B cell (primary cell): ENCODE measurements around the gene MAML2.

Experiments used
- EZH2 ChIP-seq: IDR thresholded peaks from 2 replicates; pipeline ENCODE4 v1.6.1; 2012; ENCODE audit warnings: borderline replicate concordance, low read depth, mild to moderate bottlenecking, moderate library complexity, low read length; ENCODE audit not compliant: insufficient read depth, poor library complexity, severe bottlenecking
- TF ChIP-seq, protein P1 (sequence below): fragments of 200-600 bp; IDR thresholded peaks from one replicate; pipeline ENCODE4 v1.8.0; 2022; ENCODE audit warnings: antibody characterized with exemption, mild to moderate bottlenecking

DNA sequence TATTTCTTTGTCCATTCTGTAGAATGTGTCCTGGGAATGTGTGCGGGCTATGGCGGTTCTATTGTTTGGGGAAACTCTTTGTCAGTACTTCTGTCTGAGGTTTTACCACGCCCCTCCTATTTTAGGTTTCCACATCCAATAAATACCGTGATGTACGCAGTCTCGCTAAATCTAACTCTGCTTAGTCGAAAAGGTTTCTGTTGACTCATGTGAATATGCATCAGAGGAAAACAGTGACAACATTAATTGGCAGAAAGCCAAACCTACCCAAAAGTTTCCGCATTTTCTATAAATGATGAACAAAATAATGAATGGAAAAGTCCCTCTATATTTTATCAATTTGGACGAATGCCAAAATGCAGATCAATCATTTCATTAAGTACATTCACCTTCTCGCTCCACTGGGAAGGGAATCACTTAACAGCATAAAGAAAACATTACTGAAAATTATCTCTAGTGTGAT is 143.4 kb downstream of the MAML2 start:
- TF ChIP-seq, protein P1, sequence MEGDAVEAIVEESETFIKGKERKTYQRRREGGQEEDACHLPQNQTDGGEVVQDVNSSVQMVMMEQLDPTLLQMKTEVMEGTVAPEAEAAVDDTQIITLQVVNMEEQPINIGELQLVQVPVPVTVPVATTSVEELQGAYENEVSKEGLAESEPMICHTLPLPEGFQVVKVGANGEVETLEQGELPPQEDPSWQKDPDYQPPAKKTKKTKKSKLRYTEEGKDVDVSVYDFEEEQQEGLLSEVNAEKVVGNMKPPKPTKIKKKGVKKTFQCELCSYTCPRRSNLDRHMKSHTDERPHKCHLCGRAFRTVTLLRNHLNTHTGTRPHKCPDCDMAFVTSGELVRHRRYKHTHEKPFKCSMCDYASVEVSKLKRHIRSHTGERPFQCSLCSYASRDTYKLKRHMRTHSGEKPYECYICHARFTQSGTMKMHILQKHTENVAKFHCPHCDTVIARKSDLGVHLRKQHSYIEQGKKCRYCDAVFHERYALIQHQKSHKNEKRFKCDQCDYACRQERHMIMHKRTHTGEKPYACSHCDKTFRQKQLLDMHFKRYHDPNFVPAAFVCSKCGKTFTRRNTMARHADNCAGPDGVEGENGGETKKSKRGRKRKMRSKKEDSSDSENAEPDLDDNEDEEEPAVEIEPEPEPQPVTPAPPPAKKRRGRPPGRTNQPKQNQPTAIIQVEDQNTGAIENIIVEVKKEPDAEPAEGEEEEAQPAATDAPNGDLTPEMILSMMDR: no peak
- no peak for TF ChIP-seq EZH2
